ENCODE results near the gene MRPS25.

MRPS25 gene

GRCh38 chr3:15064835-15065549, at the start of gene MRPS25:
TSS of gene MRPS25 (minus strand) at chr3:15065315. CDS start at chr3:15065194, 121 bp downstream.
- no peak for TF ChIP-seq ZNF274 (IDR thresholded peaks at IDR 0.05; ENCODE audit: low read depth, low read length)
- peak within 1 kb of the TSS; percentile 81 for H3K4me3 ChIP-seq (ENCODE audit: low read length)

GRCh38 chr3:15113884-15114283, 48.8 kb upstream of the MRPS25 start:
- TF ChIP-seq ZNF274 (IDR thresholded peaks at IDR 0.05; ENCODE audit: low read depth, low read length) = no peak
- no peak overlapping the region for H3K4me3 ChIP-seq (ENCODE audit: low read length)

- TF ChIP-seq ZNF274 (IDR thresholded peaks at IDR 0.05; ENCODE audit: low read depth, low read length) = no peak
- H3K4me3 ChIP-seq (ENCODE audit: low read length) = no peak overlapping the region
Measured at GRCh38 chr3:15113471-15113870, 48.4 kb upstream of the MRPS25 start.

GRCh38 chr3:15112011-15112410, 46.9 kb upstream of the MRPS25 start:
- H3K4me3 ChIP-seq (ENCODE audit: low read length) = no peak overlapping the region
- TF ChIP-seq ZNF274 (IDR thresholded peaks at IDR 0.05; ENCODE audit: low read depth, low read length) = no peak

- H3K4me3 ChIP-seq (ENCODE audit: low read length) = no peak overlapping the region
- no peak for TF ChIP-seq ZNF274 (IDR thresholded peaks at IDR 0.05; ENCODE audit: low read depth, low read length)
Measured at GRCh38 chr3:15110206-15110605, 45.1 kb upstream of the MRPS25 start.

GRCh38 chr3:15108869-15109268, 43.8 kb upstream of the MRPS25 start:
- no peak for TF ChIP-seq ZNF274 (IDR thresholded peaks at IDR 0.05; ENCODE audit: low read depth, low read length)
- no peak overlapping the region for H3K4me3 ChIP-seq (ENCODE audit: low read length)

GRCh38 chr3:15108082-15108545, 43.0 kb upstream of the MRPS25 start:
- TF ChIP-seq ZNF274 (IDR thresholded peaks at IDR 0.05; ENCODE audit: low read depth, low read length) = no peak
- H3K4me3 ChIP-seq (ENCODE audit: low read length) = no peak overlapping the region

GRCh38 chr3:15107075-15107947, 42.2 kb upstream of the MRPS25 start:
- H3K4me3 ChIP-seq (ENCODE audit: low read length) = no peak overlapping the region
- no peak for TF ChIP-seq ZNF274 (IDR thresholded peaks at IDR 0.05; ENCODE audit: low read depth, low read length)

GRCh38 chr3:15102836-15103235, 37.7 kb upstream of the MRPS25 start:
- no peak for TF ChIP-seq ZNF274 (IDR thresholded peaks at IDR 0.05; ENCODE audit: low read depth, low read length)
- H3K4me3 ChIP-seq (ENCODE audit: low read length) = no peak overlapping the region

- no peak overlapping the region for H3K4me3 ChIP-seq (ENCODE audit: low read length)
- no peak for TF ChIP-seq ZNF274 (IDR thresholded peaks at IDR 0.05; ENCODE audit: low read depth, low read length)
Measured at GRCh38 chr3:15102256-15102655, 37.1 kb upstream of the MRPS25 start.

GRCh38 chr3:15099364-15100098, 34.4 kb upstream of the MRPS25 start:
- peak overlapping the region; percentile 77 for H3K4me3 ChIP-seq (ENCODE audit: low read length)

GRCh38 chr3:15098503-15099363, 33.6 kb upstream of the MRPS25 start, which contains the start of gene RBSN:
TSS of gene RBSN (minus strand) at chr3:15099148. CDS start at chr3:15096120, 3,028 bp downstream.
- H3K4me3 ChIP-seq (ENCODE audit: low read length) = peak within 1 kb of the TSS; percentile 97
- TF ChIP-seq ZNF274 (IDR thresholded peaks at IDR 0.05; ENCODE audit: low read depth, low read length) = no peak

More at GRCh38 chr3:15099364-15100098, 34.4 kb upstream of the MRPS25 start:
- no peak for TF ChIP-seq ZNF274 (IDR thresholded peaks at IDR 0.05; ENCODE audit: low read depth, low read length)

- peak overlapping the region; percentile 97 for H3K4me3 ChIP-seq (ENCODE audit: low read length)
- no peak for TF ChIP-seq ZNF274 (IDR thresholded peaks at IDR 0.05; ENCODE audit: low read depth, low read length)
Measured at GRCh38 chr3:15097891-15098290, 32.8 kb upstream of the MRPS25 start.
